Hepatocyte (in vitro differentiated cells): ENCODE results near the gene CAPN13.

Source experiments
- CTCF ChIP-seq: fragments of 200-600 bp; sonication (generic); IDR thresholded peaks from 2 replicates; pipeline ENCODE4 v1.5.1; 2016; ENCODE audit warnings: antibody characterized with exemption, mild to moderate bottlenecking; ENCODE audit not compliant: poor library complexity
- EZH2 ChIP-seq: fragments of 200-600 bp; sonication (generic); IDR thresholded peaks from 2 replicates; pipeline ENCODE4 v1.6.1; 2016; ENCODE audit warnings: antibody characterized with exemption, mild to moderate bottlenecking, borderline replicate concordance

- peak; percentile 27 for TF ChIP-seq CTCF
- TF ChIP-seq EZH2 = no peak
These were observed at the start of gene CAPN13 for GRCh38 chr2:30807249-30807648.
